HTR-8/SVneo (cell line): ENCODE data around the gene RABL3.
"Not testable (repeated sequence)": the region's sequence is repeated elsewhere in the genome, so short reads cannot be mapped to it uniquely, and the experiment has no call there.

Experiments
- DNase-seq: peaks from one replicate; pipeline ENCODE4 v3.0.0; 2011; ENCODE audit warnings: low spot score, mixed read lengths; ENCODE audit not compliant: insufficient read length
- FAIRE-seq: peaks from 2 replicates; lab custom pipeline; 2011; peaks lifted over from hg19 to GRCh38; lab: Jason Lieb, UNC

Gene RABL3

GRCh38 chr3:120742198-120742848, at the start of gene RABL3, which contains the start of gene GTF2E1:
Gene RABL3, minus strand, starts transcription at chr3:120742516. Its CDS starts 9 bp downstream, at chr3:120742507.
Gene GTF2E1, plus strand, starts transcription at chr3:120742744. Its CDS starts 7,809 bp downstream, at chr3:120750553.
- FAIRE-seq: peak; percentile 96
- DNase-seq: peak; percentile 99

GRCh38 chr3:120791913-120792312, 49.6 kb upstream of the RABL3 start:
- DNase-seq: peak; percentile 39
- FAIRE-seq: no peak

GRCh38 chr3:120791010-120791409, 48.7 kb upstream of the RABL3 start:
- no peak for DNase-seq
- FAIRE-seq: no peak

DNA sequence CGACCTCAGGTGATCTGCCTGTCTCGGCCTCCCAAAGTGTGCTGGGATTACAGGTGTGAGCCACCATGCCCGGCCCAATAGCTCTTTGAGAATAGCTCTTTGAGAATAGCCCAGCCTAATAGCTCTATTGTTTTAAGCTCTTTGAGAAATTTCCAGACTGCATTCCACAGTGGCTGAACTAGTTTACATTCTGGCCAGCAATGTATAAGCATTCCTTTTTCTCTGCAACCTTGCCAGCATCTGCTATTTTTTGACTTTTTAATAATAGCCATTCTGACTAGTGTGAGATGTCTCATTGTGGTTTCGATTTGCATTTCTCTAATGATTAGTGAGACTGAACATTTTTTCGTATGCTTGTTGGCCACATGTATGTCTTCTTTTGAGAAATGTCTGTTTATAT, 43.5 kb upstream of the RABL3 start:
- FAIRE-seq, DNase-seq: not testable (repeated sequence)

DNA sequence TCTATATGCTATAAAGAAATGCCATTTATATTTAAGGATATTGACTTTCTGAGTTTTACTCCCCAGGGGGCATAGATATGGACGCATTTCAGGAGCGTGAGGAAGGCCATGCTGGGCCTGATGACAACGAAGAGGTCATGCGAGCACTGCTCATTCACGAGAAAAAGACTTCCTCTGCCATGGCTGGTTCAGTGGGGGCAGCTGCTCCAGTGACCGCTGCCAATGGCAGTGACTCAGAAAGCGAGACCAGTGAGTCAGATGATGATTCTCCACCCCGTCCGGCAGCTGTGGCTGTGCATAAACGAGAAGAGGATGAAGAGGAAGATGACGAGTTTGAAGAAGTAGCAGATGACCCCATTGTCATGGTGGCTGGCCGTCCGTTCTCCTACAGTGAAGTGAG, 38.7 kb upstream of the RABL3 start:
- FAIRE-seq (peak; percentile 94), DNase-seq (peak; percentile 64)

DNA sequence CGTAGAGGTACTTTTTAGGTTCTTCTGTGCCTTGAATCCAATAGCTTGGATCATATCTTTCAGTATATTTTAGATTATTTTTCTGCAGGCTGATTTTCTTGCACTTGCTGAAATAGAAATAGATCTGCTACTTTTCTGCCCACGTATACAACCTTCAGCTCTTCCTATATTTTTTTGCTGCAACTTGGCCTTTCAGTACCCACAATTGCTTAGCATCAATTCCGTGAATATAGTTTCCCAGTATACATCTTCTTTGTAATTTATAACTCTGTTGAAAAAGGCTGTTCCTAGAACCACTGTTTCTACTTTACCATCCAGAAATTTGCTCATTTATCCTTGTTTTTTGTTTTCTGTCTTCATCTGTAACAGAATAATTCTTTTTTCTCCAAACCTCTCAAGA, 36.5 kb upstream of the RABL3 start:
- FAIRE-seq (no peak), DNase-seq (no peak)

GRCh38 chr3:120775411-120775810, 33.1 kb upstream of the RABL3 start:
- DNase-seq (no peak), FAIRE-seq (no peak)

DNA sequence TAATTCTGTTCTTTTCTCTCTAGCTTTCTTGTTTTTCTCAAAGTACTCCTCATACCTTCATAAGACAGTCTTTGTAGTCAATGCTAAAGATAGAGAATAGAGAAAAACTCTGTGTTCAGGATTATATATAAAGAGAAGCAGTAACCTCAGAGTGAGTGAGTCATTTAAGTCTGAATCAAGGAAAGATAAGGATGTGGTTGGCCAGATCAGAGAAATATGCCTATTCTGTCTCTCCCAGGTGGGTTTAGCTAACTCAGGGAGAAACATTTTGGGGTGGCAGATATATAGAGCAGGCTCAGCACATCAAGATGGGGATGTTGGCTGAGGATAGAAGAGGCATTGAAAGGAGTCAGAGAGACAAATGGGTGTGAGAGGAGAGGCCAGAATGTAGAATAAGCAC, 31.6 kb upstream of the RABL3 start:
- no peak for FAIRE-seq
- DNase-seq: no peak

- DNase-seq (no peak), FAIRE-seq (no peak)
Measured at GRCh38 chr3:120772081-120772480, 29.8 kb upstream of the RABL3 start.

- DNase-seq: no peak
- no peak for FAIRE-seq
Measured at GRCh38 chr3:120770891-120771290, 28.6 kb upstream of the RABL3 start.

- no peak for FAIRE-seq
- DNase-seq: no peak
Measured at GRCh38 chr3:120769436-120769835, 27.1 kb upstream of the RABL3 start.

GRCh38 chr3:120767106-120767505, 24.8 kb upstream of the RABL3 start:
- DNase-seq (no peak), FAIRE-seq (no peak)

DNA sequence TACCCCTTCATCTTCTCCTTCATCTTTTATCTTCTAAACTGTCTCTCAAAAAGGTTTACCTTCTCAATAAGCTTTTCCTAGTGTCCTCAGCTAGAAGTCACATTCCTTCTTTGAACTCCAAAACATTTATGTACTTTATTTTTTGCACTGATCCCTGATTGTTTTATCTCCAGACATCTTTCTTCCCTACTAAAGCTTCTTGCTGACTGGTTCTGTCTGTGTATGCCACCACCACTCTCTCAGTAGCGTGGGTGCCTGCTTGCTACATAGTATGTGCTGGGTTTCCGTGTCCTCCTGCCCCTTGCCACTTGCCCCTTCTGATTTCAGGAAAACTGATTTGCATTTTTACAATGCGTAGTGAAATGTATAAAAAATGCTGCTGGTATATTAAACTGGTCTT, 24.3 kb upstream of the RABL3 start:
- no peak for FAIRE-seq
- DNase-seq: no peak

DNA sequence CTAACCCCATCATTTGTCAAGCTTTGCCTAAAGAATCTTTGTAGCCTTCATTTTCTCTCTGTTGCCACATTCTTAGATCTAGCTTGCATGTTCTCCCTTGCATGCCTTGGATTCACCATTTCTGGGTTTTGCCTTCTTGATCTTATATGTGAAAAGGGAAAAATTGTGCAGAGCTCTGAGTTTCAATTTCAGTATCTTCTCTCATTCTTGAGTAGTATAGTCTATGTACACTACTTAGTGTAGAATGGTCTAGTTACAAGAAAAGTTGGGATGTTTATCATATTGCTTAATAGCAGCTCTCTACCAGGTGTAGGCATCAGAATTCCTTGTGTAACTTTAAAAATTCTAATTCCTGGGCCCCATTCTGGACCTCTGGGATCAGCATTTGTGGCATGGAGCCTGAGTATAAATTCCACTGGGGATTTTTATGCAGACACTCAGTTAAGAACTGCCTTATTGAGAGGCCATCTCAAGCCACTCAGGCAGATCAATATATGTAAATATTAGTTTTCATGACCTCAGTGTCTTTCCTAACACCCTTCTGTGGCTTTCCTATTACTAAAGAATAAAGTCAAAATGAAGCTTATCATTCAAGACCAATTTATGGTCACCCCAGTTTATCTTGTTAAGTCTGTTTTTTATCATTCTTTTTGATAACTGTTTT, 23.6 kb upstream of the RABL3 start:
- FAIRE-seq: no peak
- DNase-seq: no peak

- no peak for FAIRE-seq
- no peak for DNase-seq
Measured at GRCh38 chr3:120764206-120764605, 21.9 kb upstream of the RABL3 start.

- FAIRE-seq (no peak), DNase-seq (no peak)
Measured at GRCh38 chr3:120763601-120764000, 21.3 kb upstream of the RABL3 start.

DNA sequence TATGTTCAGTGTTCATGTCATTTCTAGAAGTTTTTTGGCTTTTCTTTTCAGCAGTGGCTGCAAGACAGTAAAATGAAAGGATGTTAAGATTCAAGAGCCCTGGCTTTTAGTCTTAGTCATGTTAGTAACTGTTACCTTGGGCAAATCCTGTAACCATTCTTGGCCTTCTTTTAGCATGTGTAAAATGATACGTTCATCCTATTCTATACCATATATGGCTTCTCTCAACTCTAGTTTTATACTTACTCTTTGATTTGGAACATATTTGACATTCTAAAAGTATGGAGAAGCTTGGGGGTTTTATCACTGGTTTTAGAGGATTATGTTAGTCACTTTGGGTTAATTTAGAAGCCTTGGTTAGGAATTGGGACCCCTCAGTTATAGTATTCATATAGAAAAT, 20.3 kb upstream of the RABL3 start:
- no peak for DNase-seq
- no peak for FAIRE-seq

DNA sequence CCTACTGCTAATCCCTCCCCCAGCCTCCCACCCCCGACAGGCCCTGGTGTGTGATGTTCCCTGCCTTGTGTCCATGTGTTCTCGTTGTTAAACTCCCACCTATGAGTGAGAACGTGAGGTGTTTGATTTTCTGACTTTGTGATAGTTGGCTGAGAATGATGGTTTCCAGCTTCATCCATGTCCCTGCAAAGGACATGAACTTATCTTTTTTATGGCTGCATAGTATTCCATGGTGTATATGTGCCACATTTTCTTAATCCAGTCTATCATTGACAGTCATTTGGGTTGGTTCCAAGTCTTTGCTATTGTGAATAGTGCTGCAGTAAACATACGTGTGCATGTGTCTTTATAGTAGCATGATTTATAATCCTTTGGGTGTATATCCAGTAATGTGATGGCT, 16.2 kb upstream of the RABL3 start:
- not testable (repeated sequence) for DNase-seq, FAIRE-seq

GRCh38 chr3:120756061-120756460, 13.7 kb upstream of the RABL3 start:
- FAIRE-seq: no peak
- no peak for DNase-seq

- no peak for FAIRE-seq
- DNase-seq: no peak
Measured at GRCh38 chr3:120753810-120754209, 11.5 kb upstream of the RABL3 start.

GRCh38 chr3:120752865-120753264, 10.5 kb upstream of the RABL3 start:
- DNase-seq (no peak), FAIRE-seq (no peak)

GRCh38 chr3:120752230-120752629, 9.9 kb upstream of the RABL3 start:
- FAIRE-seq (no peak), DNase-seq (no peak)
